B cell (primary cell): Measurements from ENCODE around the gene TYW1. TPM values are rescaled to one million over a fixed set of nuclear protein-coding genes. Genes with fewer than 3 reads are reported as not detected.
"Not testable (repeated sequence)": the region's sequence is repeated elsewhere in the genome, so short reads cannot be mapped to it uniquely, and the experiment has no call there.

Experiments used
- ATAC-seq: fragments of 200-7000 bp; cut with Tn5 transposase; one replicate; pipeline ENCODE4 v1.10.0; 2021; ENCODE audit warnings: low read depth, mild to moderate bottlenecking, moderate number of reproducible peaks, moderate library complexity
- CTCF ChIA-PET: fragments of 350-600 bp; sonication (Branson Sonifier 250); formaldehyde crosslinking; loops from one replicate; lab custom pipeline; 2021; ENCODE audit warnings: antibody characterized with exemption, inconsistent platforms; lab: Charles Lee
- POLR2A ChIA-PET: fragments of 350-600 bp; sonication (Branson Sonifier 250); formaldehyde crosslinking; loops from one replicate; lab custom pipeline; 2021; ENCODE audit warnings: antibody characterized with exemption; lab: Charles Lee
- DNase-seq: peaks from one replicate; pipeline ENCODE4 v3.0.0; 2013
- H2AFZ ChIP-seq: 2 replicates; pipeline ENCODE4 v1.6.1; 2012; ENCODE audit warnings: mild to moderate bottlenecking, low read depth, low read length; ENCODE audit not compliant: insufficient read depth, poor library complexity, severe bottlenecking
- H3K27ac ChIP-seq, 2 donors: 1 replicate in 1 of 2; 2 replicates in 1 of 2; pipeline ENCODE4 v1.5.1; 2012 to 2013; ENCODE audit warnings: low read length in 2 of 2, mild to moderate bottlenecking in 2 of 2, moderate library complexity in 1 of 2
- H3K27me3 ChIP-seq, 4 experiments: fragments of 200-600 bp in 1 of 4; sonication (generic) in 1 of 4; replicated peaks in 1 of 4; 1 replicate in 2 of 4; 2 replicates in 2 of 4; pipeline versions ENCODE4 v1.6.1 to v1.7.0; 2013 to 2016; ENCODE audit warnings: low read length in 3 of 4, mild to moderate bottlenecking in 2 of 4, mixed read lengths in 1 of 4, moderate library complexity in 1 of 4; ENCODE audit not compliant: insufficient read depth in 4 of 4, control insufficient read depth in 3 of 4; ENCODE audit errors: control extremely low read depth in 1 of 4
- H3K36me3 ChIP-seq, 2 experiments: replicated peaks in 1 of 2; 1 replicate in 1 of 2; 2 replicates in 1 of 2; pipeline versions ENCODE4 v1.6.1 to v1.7.1; 2013; ENCODE audit warnings: low read length in 1 of 2; ENCODE audit not compliant: insufficient read depth in 2 of 2, control insufficient read depth in 1 of 2; ENCODE audit errors: control extremely low read depth in 1 of 2, extremely low read depth in 1 of 2
- H3K4me1 ChIP-seq, 2 donors: fragments of 200-600 bp in 1 of 2; sonication (generic) in 1 of 2; 1 replicate in 1 of 2; 2 replicates in 1 of 2; pipeline versions ENCODE4 v1.5.1 to v1.6.1; 2013 to 2017; ENCODE audit warnings: low read length in 2 of 2; ENCODE audit not compliant: control insufficient read depth in 2 of 2, insufficient read depth in 2 of 2
- H3K4me2 ChIP-seq: replicated peaks from 2 replicates; pipeline ENCODE3; 2012; ENCODE audit warnings: mild to moderate bottlenecking, low read depth, low read length; ENCODE audit not compliant: poor library complexity, severe bottlenecking
- H3K4me3 ChIP-seq, 5 experiments: fragments of 200-600 bp in 1 of 5; sonication (generic) in 1 of 5; 1 replicate in 3 of 5; 2 replicates in 2 of 5; pipeline versions ENCODE4 v1.5.1 to v1.7.0; 2011 to 2016; ENCODE audit warnings: low read length in 4 of 5, mild to moderate bottlenecking in 4 of 5, low read depth in 2 of 5, control low read depth in 1 of 5, moderate library complexity in 1 of 5; ENCODE audit not compliant: insufficient read depth in 1 of 5; ENCODE audit errors: control extremely low read depth in 1 of 5, extremely low read depth in 1 of 5
- H3K79me2 ChIP-seq: fragments of 200-600 bp; sonication (generic); one replicate; pipeline ENCODE4 v1.6.0; 2016; ENCODE audit warnings: low read length; ENCODE audit not compliant: control insufficient read depth, insufficient read depth
- H3K9ac ChIP-seq: fragments of 200-600 bp; sonication (generic); 2 replicates; pipeline ENCODE4 v1.6.1; 2017; ENCODE audit warnings: mild to moderate bottlenecking, low read length, moderate library complexity
- H3K9me3 ChIP-seq, 3 donors: one replicate each; pipeline versions ENCODE4 v1.6.1 to v1.7.1; 2013; ENCODE audit warnings: low read length in 2 of 3; ENCODE audit not compliant: control insufficient read depth in 2 of 3, insufficient read depth in 1 of 3; ENCODE audit errors: control extremely low read depth in 1 of 3
- H4K20me1 ChIP-seq: 2 replicates; pipeline ENCODE4 v1.6.0; 2012; ENCODE audit warnings: mild to moderate bottlenecking, low read length; ENCODE audit not compliant: insufficient read depth, control insufficient read depth, poor library complexity, severe bottlenecking
- H3K27ac Mint-ChIP-seq: one replicate; pipeline ENCODE4 v1.8.0; 2021; ENCODE audit warnings: mixed read lengths
- H3K27me3 Mint-ChIP-seq: one replicate; pipeline ENCODE4 v1.8.0; 2021; ENCODE audit warnings: mixed read lengths
- H3K4me1 Mint-ChIP-seq: one replicate; pipeline ENCODE4 v1.8.0; 2021; ENCODE audit warnings: mixed read lengths
- H3K4me3 Mint-ChIP-seq: one replicate; pipeline ENCODE4 v1.8.0; 2021; ENCODE audit warnings: mixed read lengths
- H3K9me3 Mint-ChIP-seq: one replicate; pipeline ENCODE4 v1.8.0; 2022; ENCODE audit warnings: mixed read lengths; ENCODE audit not compliant: insufficient read depth
- WGBS: methylation state at CpG from one replicate; pipeline ENCODE4 v1.1.5; 2013; ENCODE audit warnings: missing lambda C conversion rate; ENCODE audit not compliant: insufficient coverage; 5-methylcytosine and 5-hydroxymethylcytosine counted together
- intact Hi-C: fragments of 100-400 bp; cut with micrococcal nuclease; formaldehyde crosslinking; loops from one replicate; pipeline ENCODE4 v1.10.0; 2022
- polyA plus RNA-seq: library from polyadenylated mRNA; depleted of rRNA; stranded (reverse); fragments of >200 nt; gene quantifications from 2 replicates; pipeline ENCODE4 v1.2.3, GENCODE V29; 2012
- total RNA-seq, 2 donors: library from RNA; stranded (reverse); fragments of 120-200 nt in 1 of 2; gene quantifications; 1 replicate in 1 of 2; 2 replicates in 1 of 2; pipeline versions ENCODE4 v1.2.3 to v1.2.4, GENCODE V29; 2013 to 2022

TYW1 gene
- total and polyA plus RNA-seq, 2 donors (not counting 1 experiment from before 2014, with no cell fraction given): 9.4 to 33.6 TPM

DNA sequence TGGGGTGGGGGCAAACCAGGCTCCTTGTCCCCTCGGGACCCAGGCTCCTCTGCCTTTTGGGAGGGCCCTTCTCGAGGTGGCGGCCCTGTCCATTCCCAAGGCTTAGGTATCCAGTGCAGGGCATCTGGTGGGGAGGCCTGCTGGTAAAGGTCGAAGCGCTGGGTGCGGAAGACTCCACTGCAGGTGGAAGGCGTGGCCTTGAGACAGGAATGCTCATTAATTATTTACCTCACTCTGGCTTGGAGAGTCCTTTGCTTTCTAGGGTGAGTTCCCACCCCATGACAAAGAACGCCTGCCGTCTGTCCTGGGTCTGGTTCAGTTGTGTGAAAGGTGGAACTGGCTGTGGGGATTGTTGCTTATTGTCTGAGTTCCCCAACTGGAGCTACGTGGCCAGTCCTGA is 92.6 kb downstream of the TYW1 start:
- CTCF ChIA-PET, H3K9ac ChIP-seq, H3K27me3 Mint-ChIP-seq, H3K27ac ChIP-seq, H3K27ac Mint-ChIP-seq, H3K4me1 Mint-ChIP-seq, H3K9me3 ChIP-seq, intact Hi-C loops, H3K4me1 ChIP-seq, ATAC-seq, DNase-seq, H2AFZ ChIP-seq, H3K4me2 ChIP-seq, H3K9me3 Mint-ChIP-seq, H3K4me3 Mint-ChIP-seq, H3K4me3 ChIP-seq, H3K27me3 ChIP-seq, H3K79me2 ChIP-seq, POLR2A ChIA-PET, H4K20me1 ChIP-seq: not testable (repeated sequence)
- WGBS: 100% methylated on average over 2 of the region's 10 CpGs
- peaks cover 1 to 11% of the 10 kb centered on the region in 2 experiments for H3K36me3 ChIP-seq

DNA sequence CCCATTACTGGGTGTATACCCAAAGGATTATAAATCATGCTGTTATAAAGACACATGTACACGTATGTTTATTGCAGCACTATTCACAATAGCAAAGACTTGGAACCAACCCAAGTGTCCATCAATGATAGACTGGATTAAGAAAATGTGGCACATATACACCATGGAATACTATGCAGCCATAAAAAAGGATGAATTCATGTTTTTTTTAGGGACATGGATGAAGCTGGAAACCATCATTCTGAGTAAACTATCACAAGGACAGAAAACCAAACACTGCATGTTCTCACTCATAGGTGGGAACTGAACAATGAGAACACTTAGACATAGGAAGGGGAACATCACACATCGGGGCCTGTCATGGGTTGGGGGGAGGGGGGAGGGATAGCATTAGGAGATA is 94.4 kb downstream of the TYW1 start:
- H3K27me3 ChIP-seq, H3K27ac ChIP-seq, H4K20me1 ChIP-seq, H3K4me3 Mint-ChIP-seq, intact Hi-C loops, H3K27me3 Mint-ChIP-seq, POLR2A ChIA-PET, H3K79me2 ChIP-seq, H3K4me3 ChIP-seq, H3K4me1 ChIP-seq, H3K4me1 Mint-ChIP-seq, H3K9me3 Mint-ChIP-seq, H3K27ac Mint-ChIP-seq, H2AFZ ChIP-seq, ATAC-seq, H3K9me3 ChIP-seq, H3K36me3 ChIP-seq, DNase-seq, H3K4me2 ChIP-seq, CTCF ChIA-PET, H3K9ac ChIP-seq: not testable (repeated sequence)
- WGBS: no CpG with 5 or more reads among the region's 2 CpGs

DNA sequence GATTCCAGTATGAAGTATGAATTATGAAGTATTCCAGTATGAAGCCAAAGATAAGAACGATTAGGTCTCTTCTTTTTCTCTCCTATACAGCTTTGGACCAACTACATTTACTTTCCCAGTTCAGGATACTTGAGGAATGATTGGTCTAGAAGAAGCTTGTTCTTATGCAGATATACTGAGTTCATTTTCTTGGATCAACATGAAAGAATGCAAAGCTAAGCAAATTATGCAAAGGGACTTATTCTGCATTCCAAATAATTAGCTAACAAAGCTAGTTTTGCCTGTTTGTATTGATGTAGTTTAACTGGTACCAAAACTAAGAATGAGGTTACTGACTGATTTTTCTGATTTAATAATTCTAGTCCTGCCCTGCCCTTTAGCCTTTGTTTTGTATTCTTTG is 101.4 kb downstream of the TYW1 start:
- H3K27ac ChIP-seq, intact Hi-C loops, H3K27ac Mint-ChIP-seq, H3K4me1 ChIP-seq, H3K79me2 ChIP-seq, CTCF ChIA-PET, H4K20me1 ChIP-seq, DNase-seq, ATAC-seq, H2AFZ ChIP-seq, H3K4me1 Mint-ChIP-seq, H3K36me3 ChIP-seq, H3K4me2 ChIP-seq, H3K4me3 ChIP-seq, H3K9me3 ChIP-seq, H3K4me3 Mint-ChIP-seq, H3K9ac ChIP-seq, H3K9me3 Mint-ChIP-seq, H3K27me3 Mint-ChIP-seq, H3K27me3 ChIP-seq, POLR2A ChIA-PET: not testable (repeated sequence)
- no CpG with 5 or more reads among the region's 1 CpG for WGBS

DNA sequence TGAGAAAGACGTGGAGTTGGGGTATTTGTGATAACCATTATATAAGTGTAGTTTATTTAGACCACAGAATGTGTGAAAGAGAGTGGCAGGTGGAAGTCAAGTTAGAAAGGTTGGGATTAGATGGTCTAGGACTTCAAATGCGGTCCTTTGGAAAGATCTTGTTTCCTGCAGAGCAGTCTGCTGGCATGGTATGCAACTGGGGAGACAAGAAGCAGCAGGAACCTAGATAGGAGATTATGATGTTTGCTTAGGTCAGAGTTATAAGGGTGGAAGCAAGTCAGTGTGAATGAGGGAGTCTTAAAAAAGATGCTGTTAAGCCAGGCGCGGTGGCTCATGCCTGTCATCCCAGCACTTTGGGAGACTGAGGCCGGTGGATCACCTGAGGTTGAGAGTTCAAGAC is 102.8 kb downstream of the TYW1 start:
- H3K4me2 ChIP-seq, POLR2A ChIA-PET, H3K4me1 Mint-ChIP-seq, H3K9ac ChIP-seq, H3K4me3 Mint-ChIP-seq, H3K27ac Mint-ChIP-seq, intact Hi-C loops, H3K9me3 ChIP-seq, H3K36me3 ChIP-seq, H3K27me3 Mint-ChIP-seq, H3K79me2 ChIP-seq, CTCF ChIA-PET, H2AFZ ChIP-seq, H3K9me3 Mint-ChIP-seq, H3K4me3 ChIP-seq, H4K20me1 ChIP-seq, H3K4me1 ChIP-seq, H3K27ac ChIP-seq, DNase-seq, H3K27me3 ChIP-seq, ATAC-seq: not testable (repeated sequence)
- WGBS: 100% methylated on average over 1 of the region's 5 CpGs
